ENCODE results near the gene ARHGEF11.

The ARHGEF11 gene

DNA sequence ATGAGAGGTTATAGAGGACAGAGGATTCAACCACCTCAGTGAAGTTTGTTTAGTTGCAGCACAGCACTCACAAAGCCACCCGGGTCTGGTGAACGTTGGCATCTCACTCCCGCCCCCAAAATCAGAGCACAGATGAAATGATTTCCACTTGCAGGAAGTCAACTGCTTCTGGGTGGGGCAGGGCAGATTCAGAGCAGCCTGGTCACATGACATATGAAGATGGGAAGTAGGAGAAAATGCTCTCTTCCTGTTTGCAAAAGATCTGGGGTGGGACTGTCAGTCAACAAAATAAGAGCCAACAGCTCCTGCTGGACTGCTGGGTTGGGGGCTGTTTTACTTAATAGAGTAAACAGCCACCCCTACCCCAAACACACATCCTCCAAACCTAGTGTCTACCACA, 81.9 kb downstream of the ARHGEF11 start:
- Mint-ChIP-seq H3K27ac (peak overlapping the region; percentile 67), H3K9me3 (no peaks in the 10 kb centered on the region), H3K4me1 (ENCODE audit: low read depth) (peaks cover 31% of the 10 kb centered on the region)

DNA sequence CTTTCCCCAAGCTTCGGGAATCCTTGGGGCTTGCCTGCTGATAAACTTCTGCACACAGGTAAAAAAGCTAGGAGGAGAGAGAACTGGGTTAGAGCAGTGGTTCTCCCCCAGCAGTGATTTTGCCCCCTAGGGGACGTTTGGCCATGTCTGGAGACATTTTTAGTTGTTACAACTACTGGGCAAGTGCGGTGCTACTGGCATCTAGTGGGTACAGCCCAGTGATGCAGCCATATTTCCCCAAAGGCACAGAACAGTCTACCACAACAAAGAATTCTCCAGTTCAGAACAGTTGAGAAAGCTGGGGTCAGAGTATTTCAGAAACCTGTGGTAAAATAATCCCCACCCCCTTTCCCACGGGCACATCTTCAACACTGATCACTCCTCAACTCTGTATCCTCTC, 83.8 kb downstream of the ARHGEF11 start:
- H3K4me3 Mint-ChIP-seq, result no peak overlapping the region
- peaks cover 31% of the 10 kb centered on the region for H3K4me1 Mint-ChIP-seq (ENCODE audit: low read depth)
- H3K27me3 Mint-ChIP-seq, result no peaks in the 10 kb centered on the region
- no peak overlapping the region for H3K27ac Mint-ChIP-seq
- H3K9me3 Mint-ChIP-seq, result no peaks in the 10 kb centered on the region
- H3K36me3 Mint-ChIP-seq (ENCODE audit: low read depth), result no peaks in the 10 kb centered on the region

More for the DNA sequence above, 81.9 kb downstream of the ARHGEF11 start:
- Mint-ChIP-seq H3K27me3 (peaks cover 4% of the 10 kb centered on the region), H3K4me3 (peak overlapping the region; percentile 58), H3K36me3 (ENCODE audit: low read depth) (no peaks in the 10 kb centered on the region)

DNA sequence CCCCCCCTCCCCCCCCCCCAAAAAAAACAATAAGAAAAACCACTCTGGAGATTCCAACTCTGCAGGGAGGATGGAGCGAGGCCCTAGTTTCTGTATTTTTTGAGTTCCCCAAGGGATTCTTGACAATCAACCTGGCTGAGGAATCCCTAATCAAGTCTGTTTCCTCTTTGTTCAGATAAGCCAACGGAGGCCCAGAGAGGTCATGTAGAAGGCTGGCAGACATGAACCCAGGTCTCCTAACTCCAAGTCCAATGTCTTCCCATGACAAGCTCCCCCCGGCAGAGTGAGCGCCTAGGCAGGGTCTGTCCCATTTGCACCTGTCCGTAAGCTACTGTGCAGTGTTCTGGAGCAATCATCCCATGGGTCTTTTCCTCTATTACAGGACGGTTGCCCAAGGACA, 85.6 kb downstream of the ARHGEF11 start:
- Mint-ChIP-seq H3K27ac (no peak overlapping the region), H3K4me3 (no peak overlapping the region), H3K4me1 (ENCODE audit: low read depth) (peaks cover 31% of the 10 kb centered on the region), H3K27me3 (no peaks in the 10 kb centered on the region), H3K9me3 (no peaks in the 10 kb centered on the region), H3K36me3 (ENCODE audit: low read depth) (peaks cover 7% of the 10 kb centered on the region)

DNA sequence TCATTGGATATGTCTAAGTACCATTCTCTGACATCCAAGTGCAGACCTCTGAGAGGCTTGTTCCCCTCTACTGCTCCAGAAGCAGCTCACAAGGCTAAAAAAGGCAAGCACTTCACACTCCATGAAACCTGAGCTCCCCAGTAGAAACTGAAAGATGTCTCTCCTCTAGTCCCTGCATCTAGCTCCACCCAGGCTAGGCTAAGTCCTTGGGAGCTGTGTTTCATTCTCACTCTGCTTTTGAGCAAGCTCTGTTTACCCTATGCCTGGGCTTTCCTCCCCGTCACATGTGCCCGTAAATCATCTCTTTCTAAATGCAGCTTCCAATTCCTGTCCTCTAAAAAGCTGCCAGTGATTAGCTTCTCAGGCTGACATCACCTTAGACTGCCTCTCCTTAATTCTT, 86.1 kb downstream of the ARHGEF11 start:
- no peaks in the 10 kb centered on the region for H3K9me3 Mint-ChIP-seq
- H3K27ac Mint-ChIP-seq, result no peak overlapping the region
- H3K4me3 Mint-ChIP-seq, result no peak overlapping the region
- peaks cover 7% of the 10 kb centered on the region for H3K36me3 Mint-ChIP-seq (ENCODE audit: low read depth)
- H3K4me1 Mint-ChIP-seq (ENCODE audit: low read depth), result peaks cover 30% of the 10 kb centered on the region
- H3K27me3 Mint-ChIP-seq, result no peaks in the 10 kb centered on the region

DNA sequence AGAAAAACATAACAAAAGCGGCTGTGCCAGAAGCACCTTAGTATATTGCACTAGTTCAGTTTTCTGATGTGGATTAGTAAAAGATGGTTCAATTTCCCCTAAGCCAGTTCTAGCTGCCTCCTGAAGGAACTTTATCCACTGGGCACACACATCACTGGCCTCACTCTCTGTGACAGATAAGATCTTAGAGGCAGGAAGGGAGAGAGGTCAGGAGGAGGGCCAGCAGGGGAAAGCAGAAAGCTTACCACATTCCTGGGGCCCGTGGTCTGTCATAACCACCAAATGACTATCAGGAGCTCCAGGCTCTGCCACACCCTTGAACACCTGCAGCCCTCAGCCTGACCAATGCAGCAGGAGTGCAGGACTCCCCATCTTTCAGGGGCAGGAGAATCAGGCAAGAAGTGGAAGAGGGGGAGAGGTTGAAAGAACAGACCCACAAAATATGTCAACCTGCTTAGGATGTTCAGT, 87.3 kb downstream of the ARHGEF11 start:
- no peaks in the 10 kb centered on the region for H3K9me3 Mint-ChIP-seq
- no peaks in the 10 kb centered on the region for H3K27me3 Mint-ChIP-seq
- peaks cover 7% of the 10 kb centered on the region for H3K36me3 Mint-ChIP-seq (ENCODE audit: low read depth)
- H3K27ac Mint-ChIP-seq, result no peak overlapping the region
- H3K4me1 Mint-ChIP-seq (ENCODE audit: low read depth), result peaks cover 18% of the 10 kb centered on the region
- H3K4me3 Mint-ChIP-seq, result no peak overlapping the region

DNA sequence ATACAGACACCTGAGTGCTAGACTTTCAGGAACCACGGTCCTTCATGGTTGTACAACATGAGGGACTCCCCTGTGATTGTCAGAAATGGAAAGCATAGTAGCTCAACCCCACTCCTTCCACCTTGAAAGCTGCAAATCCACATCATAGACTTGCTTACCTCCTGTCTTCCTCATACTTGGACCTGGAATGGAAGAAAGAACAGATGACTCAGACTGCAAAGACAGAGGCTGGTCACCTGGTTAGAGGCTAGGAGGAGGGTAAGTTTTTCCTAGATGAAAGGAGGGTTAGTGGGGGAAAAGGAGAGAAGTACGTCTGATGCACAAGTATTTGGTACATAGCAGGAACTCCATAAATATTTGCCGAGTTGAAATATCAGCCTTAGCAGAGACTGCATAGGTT, 87.9 kb downstream of the ARHGEF11 start:
- Mint-ChIP-seq H3K9me3 (no peaks in the 10 kb centered on the region), H3K27me3 (no peaks in the 10 kb centered on the region), H3K27ac (no peak overlapping the region), H3K36me3 (ENCODE audit: low read depth) (peaks cover 7% of the 10 kb centered on the region), H3K4me1 (ENCODE audit: low read depth) (peaks cover 13% of the 10 kb centered on the region), H3K4me3 (no peak overlapping the region)

DNA sequence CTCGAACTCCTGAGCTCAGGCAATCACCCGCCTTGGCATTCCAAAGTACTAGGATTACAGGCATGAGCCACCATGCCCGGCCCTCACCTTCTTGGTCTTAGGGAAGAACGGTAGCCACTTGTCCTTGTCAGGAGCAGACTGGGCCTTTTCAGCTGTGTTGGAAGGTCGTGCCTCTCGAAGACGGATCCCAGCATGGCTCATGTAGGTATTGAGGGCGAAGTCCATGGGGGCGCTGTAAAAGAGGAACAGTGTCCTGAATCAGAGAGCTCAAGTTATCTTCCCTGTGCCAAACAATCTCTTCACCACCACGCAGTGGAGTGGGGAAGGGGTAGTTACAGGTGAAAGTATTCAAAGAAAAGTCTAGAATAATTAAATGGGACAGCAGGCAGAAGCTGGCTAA, 89.2 kb downstream of the ARHGEF11 start:
- H3K27me3 Mint-ChIP-seq, result no peaks in the 10 kb centered on the region
- H3K4me1 Mint-ChIP-seq (ENCODE audit: low read depth), result peaks cover 3% of the 10 kb centered on the region
- H3K36me3 Mint-ChIP-seq (ENCODE audit: low read depth), result peaks cover 8% of the 10 kb centered on the region
- H3K9me3 Mint-ChIP-seq, result no peaks in the 10 kb centered on the region
- H3K4me3 Mint-ChIP-seq, result no peak overlapping the region
- H3K27ac Mint-ChIP-seq, result no peak overlapping the region

DNA sequence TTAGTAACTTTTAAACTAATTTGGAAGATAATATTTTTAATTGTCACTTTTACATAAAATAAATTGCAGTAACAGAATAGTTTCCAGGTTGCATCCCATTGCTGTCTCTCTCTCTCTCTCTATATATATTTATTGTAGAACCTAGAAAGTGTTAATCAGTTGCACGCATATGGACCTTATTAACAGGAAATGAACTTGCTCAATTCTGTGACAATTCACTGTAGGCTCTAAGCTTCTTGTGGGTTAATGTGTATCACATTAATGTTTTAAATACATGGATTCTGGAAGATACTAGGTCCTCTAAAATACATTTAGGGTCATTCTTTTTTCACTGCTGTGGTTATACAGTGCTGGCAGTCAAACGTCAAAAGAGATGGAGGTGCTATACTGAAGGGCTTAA, 92.0 kb downstream of the ARHGEF11 start:
- H3K36me3 Mint-ChIP-seq (ENCODE audit: low read depth), result peaks cover 12% of the 10 kb centered on the region
- H3K4me3 Mint-ChIP-seq, result no peak overlapping the region
- H3K27me3 Mint-ChIP-seq, result no peaks in the 10 kb centered on the region
- H3K9me3 Mint-ChIP-seq, result no peaks in the 10 kb centered on the region
- H3K27ac Mint-ChIP-seq, result no peak overlapping the region
- H3K4me1 Mint-ChIP-seq (ENCODE audit: low read depth), result no peaks in the 10 kb centered on the region

DNA sequence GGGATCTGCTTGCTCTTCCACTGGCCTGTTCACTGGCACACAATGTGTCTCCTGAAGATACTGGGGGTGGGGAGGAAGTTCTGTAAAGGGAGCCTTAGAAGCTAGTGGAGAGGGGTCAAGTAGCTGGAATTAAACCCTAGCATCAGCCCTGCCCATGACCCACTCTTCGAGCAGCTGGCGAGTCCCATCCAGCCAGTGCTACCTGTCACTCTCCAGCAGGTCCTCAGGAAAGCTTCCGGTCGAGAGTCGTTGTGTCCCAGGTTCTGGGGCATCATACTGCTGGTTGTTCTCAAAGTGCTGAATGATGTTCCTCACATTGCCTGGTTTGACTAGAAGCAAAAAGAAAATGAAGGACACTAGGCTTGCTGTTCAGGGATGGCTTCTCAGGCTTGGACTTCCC, 94.2 kb downstream of the ARHGEF11 start:
- Mint-ChIP-seq H3K27ac (no peak overlapping the region), H3K9me3 (no peaks in the 10 kb centered on the region), H3K27me3 (no peaks in the 10 kb centered on the region), H3K36me3 (ENCODE audit: low read depth) (peaks cover 11% of the 10 kb centered on the region), H3K4me1 (ENCODE audit: low read depth) (no peaks in the 10 kb centered on the region), H3K4me3 (no peak overlapping the region)

DNA sequence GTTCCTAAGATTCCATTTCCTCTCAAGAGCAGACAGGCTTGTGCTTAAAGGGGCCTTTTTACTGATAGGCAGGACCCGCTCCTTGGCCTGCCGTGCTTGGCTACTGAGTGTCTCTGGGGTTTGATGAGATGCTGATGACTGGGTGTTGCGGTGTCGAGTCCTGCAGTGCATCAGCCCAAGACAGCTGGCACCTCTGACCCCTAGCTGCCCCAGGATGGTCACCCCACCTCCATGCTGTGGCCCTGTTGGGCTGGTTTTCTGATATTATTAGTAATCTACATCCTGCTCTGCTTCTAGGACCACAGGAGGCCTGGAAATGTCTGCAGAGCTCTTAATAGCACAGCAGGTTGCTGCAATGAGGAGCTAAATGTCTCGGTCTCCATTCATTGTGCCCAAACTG, 96.4 kb downstream of the ARHGEF11 start:
- peaks cover 13% of the 10 kb centered on the region for H3K36me3 Mint-ChIP-seq (ENCODE audit: low read depth)
- H3K4me3 Mint-ChIP-seq, result no peak overlapping the region
- H3K9me3 Mint-ChIP-seq, result no peaks in the 10 kb centered on the region
- H3K4me1 Mint-ChIP-seq (ENCODE audit: low read depth), result no peaks in the 10 kb centered on the region
- no peak overlapping the region for H3K27ac Mint-ChIP-seq
- no peaks in the 10 kb centered on the region for H3K27me3 Mint-ChIP-seq

DNA sequence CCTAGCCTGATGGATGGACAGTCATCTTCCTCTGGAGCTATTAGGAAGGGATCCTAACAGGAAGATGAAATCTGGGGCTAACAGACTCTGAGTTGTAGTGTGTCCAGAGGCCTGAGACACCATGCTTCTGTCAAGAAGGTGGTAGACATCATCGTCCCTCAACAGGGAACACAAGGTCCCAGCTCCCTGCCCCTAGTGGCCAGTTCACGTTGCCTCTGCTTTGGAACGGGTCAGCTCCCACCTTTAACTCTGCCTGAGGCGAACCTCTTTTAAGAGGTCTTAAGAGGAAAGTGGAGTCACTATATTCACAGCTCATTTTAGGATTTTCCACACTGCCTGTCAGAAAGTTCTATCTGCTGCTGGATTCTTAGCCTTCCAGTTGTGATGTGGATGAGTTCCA, 96.8 kb downstream of the ARHGEF11 start:
- H3K27me3 Mint-ChIP-seq, result no peaks in the 10 kb centered on the region
- peaks cover 13% of the 10 kb centered on the region for H3K36me3 Mint-ChIP-seq (ENCODE audit: low read depth)
- no peak overlapping the region for H3K27ac Mint-ChIP-seq
- no peaks in the 10 kb centered on the region for H3K4me1 Mint-ChIP-seq (ENCODE audit: low read depth)
- H3K9me3 Mint-ChIP-seq, result no peaks in the 10 kb centered on the region
- no peak overlapping the region for H3K4me3 Mint-ChIP-seq

DNA sequence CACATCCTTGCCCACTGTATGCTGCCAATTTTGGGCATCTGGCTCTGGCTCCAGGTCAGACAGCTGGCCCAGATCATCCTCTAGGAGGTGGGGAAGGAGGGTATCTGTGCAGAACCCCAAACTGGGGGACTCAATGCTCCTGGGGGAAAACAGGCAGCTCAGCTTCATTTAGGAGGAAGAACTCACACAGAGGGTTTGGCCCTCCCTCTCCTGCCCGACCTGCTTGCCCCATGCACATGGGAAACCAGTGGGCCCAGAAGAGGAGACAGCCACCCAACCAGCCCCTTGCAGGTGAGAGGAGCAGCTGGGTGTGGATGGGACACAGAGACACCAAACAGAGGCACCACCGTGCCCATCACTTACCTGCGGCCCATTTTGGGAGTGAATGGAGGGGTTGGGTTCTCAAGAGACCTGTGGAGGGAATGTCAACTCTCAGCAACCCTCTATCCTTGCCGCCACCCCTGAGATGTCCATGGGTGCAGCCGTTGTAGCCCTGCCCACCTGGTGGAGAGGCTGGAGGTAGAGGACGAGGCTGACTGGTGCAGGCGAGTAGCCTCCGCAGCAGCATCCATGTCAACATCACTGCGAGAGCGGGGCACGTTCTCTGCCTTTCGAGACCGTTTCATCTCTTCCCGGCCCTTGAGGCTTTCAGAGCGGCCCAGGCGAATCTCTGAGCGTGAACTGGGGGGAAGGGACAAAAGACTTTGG, 97.6 kb downstream of the ARHGEF11 start:
- Mint-ChIP-seq H3K27ac (no peak overlapping the region), H3K4me1 (ENCODE audit: low read depth) (no peaks in the 10 kb centered on the region), H3K4me3 (no peak overlapping the region), H3K36me3 (ENCODE audit: low read depth) (peaks cover 13% of the 10 kb centered on the region), H3K9me3 (no peaks in the 10 kb centered on the region), H3K27me3 (no peaks in the 10 kb centered on the region)

DNA sequence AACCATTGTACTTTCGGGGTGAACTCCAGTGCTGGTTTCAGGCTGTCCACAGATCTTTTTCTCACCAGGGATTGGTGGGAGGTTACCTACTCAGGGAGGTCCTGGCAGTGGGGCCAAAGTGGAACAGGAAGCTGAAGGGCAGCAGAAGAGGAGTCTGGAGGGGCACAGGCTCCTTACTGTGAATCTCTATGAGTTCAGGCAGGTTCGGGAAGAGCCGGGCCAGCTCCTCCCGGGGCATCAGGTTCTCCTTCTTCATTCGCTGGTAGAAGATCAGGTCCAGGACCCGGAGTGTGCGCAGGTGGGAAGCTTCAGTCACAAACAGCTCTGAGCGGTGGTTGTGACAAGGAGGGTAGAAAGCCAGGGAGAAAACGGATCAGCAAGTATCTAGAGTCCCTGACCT, 98.4 kb downstream of the ARHGEF11 start:
- Mint-ChIP-seq H3K27me3 (no peaks in the 10 kb centered on the region), H3K36me3 (ENCODE audit: low read depth) (peaks cover 13% of the 10 kb centered on the region), H3K4me3 (no peak overlapping the region), H3K4me1 (ENCODE audit: low read depth) (no peaks in the 10 kb centered on the region), H3K27ac (no peak overlapping the region), H3K9me3 (no peaks in the 10 kb centered on the region)

DNA sequence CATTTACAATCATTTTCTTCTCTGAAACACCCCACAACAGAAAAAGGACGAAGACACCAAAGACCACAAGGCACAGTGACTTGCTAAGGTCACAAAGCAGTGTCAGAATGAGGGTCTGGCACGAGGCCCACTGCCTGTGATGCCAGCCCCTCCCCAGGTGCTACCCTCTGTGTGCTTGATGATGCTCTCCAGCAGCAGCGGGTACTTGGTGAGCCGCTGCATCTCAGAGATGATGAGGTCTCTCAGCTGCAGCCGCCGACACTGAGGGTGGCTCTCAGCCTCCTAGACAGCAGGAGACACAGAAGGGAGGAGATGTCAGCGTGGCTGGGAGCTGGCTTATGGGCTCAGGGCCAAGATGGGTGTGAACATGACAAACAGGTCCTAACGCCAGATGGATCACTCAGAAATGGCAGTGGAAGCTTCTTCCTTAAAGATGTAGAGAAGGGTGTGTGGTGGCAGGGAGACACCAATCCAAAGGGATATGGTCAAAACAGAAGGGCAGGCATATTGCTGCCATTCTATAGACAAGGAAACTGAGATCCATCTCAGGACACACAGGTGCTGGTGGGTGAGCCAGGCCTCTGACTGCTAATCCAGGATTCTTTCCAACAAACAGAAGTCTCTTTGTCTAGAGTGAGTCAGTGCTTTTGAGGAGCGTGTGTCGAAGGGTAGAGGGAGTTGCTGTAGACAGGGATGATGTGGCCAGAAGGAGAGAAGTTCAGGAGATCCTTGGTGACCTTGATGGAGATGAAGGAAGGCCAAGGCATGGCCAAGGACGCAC, 99.5 kb downstream of the ARHGEF11 start:
- H3K36me3 Mint-ChIP-seq (ENCODE audit: low read depth), result peaks cover 9% of the 10 kb centered on the region

DNA sequence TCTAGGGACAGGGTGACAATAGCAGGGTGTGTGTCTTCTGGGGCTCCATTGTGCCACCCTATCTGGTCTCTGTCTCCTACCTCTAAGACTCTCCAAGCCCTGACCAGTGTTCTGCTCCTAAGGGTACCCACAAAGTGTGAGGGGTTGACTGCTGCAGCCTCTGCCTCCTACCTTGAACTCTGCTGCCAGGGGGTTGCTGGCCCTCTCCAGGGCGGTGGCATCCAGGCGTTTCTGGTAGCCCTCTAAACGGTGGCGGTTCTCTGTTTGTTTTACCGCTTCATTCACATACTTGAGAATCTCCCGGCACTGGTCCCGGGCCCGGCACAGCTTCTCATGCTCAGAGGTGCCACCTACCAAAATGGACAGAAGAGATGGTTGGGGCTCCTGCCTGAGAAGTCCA, 100.7 kb downstream of the ARHGEF11 start:
- H3K4me1 Mint-ChIP-seq (ENCODE audit: low read depth), result no peaks in the 10 kb centered on the region
- no peaks in the 10 kb centered on the region for H3K27me3 Mint-ChIP-seq
- H3K4me3 Mint-ChIP-seq, result no peak overlapping the region
- H3K27ac Mint-ChIP-seq, result no peak overlapping the region
- H3K9me3 Mint-ChIP-seq, result no peaks in the 10 kb centered on the region
- H3K36me3 Mint-ChIP-seq (ENCODE audit: low read depth), result peaks cover 7% of the 10 kb centered on the region

More for the DNA sequence above, 99.5 kb downstream of the ARHGEF11 start:
- no peaks in the 10 kb centered on the region for H3K9me3 Mint-ChIP-seq
- H3K27me3 Mint-ChIP-seq, result no peaks in the 10 kb centered on the region
- no peak overlapping the region for H3K27ac Mint-ChIP-seq
- H3K4me1 Mint-ChIP-seq (ENCODE audit: low read depth), result no peaks in the 10 kb centered on the region
- H3K4me3 Mint-ChIP-seq, result no peak overlapping the region
